Measurements from ENCODE around the gene MINDY4.

GRCh38 chr7:30840141-30841024 lies 69.2 kb downstream of the MINDY4 start:
- TF ChIP-seq POLR2A (IDR thresholded peaks at IDR 0.05; ENCODE audit: low read depth) (no peak), CTCF (IDR thresholded peaks at IDR 0.05) (no peak), POLR2AphosphoS5 (IDR thresholded peaks at IDR 0.05) (no peak)
